ENCODE measurements around the gene GPR157. TPM values are rescaled to one million over a fixed set of nuclear protein-coding genes. Genes with fewer than 3 reads are reported as not detected.
"Not testable (repeated sequence)": the region's sequence is repeated elsewhere in the genome, so short reads cannot be mapped to it uniquely, and the experiment has no call there.

Gene GPR157
- total and polyA plus RNA-seq, 2 donors (not counting 1 experiment from before 2014, with no cell fraction given), result 2.0 to 21.2 TPM

GRCh38 chr1:9155879-9156278 lies 27.0 kb upstream of the GPR157 start:
- Histone ChIP-seq H3K4me3 (ENCODE audit: control extremely low read depth in 1 of 5, extremely low read depth in 1 of 5, insufficient read depth in 1 of 5, low read depth in 2 of 5, low read length in 4 of 5) (no peak overlapping the region), H3K27ac (ENCODE audit: low read length in 2 of 2) (no peak overlapping the region), H3K27me3 (replicated peaks in 1 of 4; ENCODE audit: control extremely low read depth in 1 of 4, control insufficient read depth in 3 of 4, insufficient read depth in 4 of 4, low read length in 3 of 4) (no peaks in the 10 kb centered on the region), H4K20me1 (ENCODE audit: control insufficient read depth, insufficient read depth, low read length, poor library complexity, severe bottlenecking) (no peaks in the 10 kb centered on the region), H3K9ac (ENCODE audit: low read length) (no peak overlapping the region), H3K4me2 (replicated peaks; ENCODE audit: low read depth, low read length, poor library complexity, severe bottlenecking) (no peak overlapping the region), H2AFZ (ENCODE audit: insufficient read depth, low read depth, low read length, poor library complexity, severe bottlenecking) (no peak overlapping the region), H3K36me3 (replicated peaks in 1 of 2; ENCODE audit: control extremely low read depth in 1 of 2, control insufficient read depth in 1 of 2, extremely low read depth in 1 of 2, insufficient read depth in 2 of 2, low read length in 1 of 2) (no peaks in the 10 kb centered on the region), H3K79me2 (ENCODE audit: control insufficient read depth, insufficient read depth, low read length) (no peaks in the 10 kb centered on the region), H3K9me3 (ENCODE audit: control extremely low read depth in 1 of 3, control insufficient read depth in 2 of 3, insufficient read depth in 1 of 3, low read length in 2 of 3) (no peaks in the 10 kb centered on the region), H3K4me1 (ENCODE audit: control insufficient read depth in 2 of 2, insufficient read depth in 2 of 2, low read length in 2 of 2) (no peaks in the 10 kb centered on the region)
- no peak for TF ChIP-seq EZH2 (IDR thresholded peaks at IDR 0.05; ENCODE audit: borderline replicate concordance, insufficient read depth, low read depth, low read length, poor library complexity, severe bottlenecking)
- TF ChIP-seq, protein P1, sequence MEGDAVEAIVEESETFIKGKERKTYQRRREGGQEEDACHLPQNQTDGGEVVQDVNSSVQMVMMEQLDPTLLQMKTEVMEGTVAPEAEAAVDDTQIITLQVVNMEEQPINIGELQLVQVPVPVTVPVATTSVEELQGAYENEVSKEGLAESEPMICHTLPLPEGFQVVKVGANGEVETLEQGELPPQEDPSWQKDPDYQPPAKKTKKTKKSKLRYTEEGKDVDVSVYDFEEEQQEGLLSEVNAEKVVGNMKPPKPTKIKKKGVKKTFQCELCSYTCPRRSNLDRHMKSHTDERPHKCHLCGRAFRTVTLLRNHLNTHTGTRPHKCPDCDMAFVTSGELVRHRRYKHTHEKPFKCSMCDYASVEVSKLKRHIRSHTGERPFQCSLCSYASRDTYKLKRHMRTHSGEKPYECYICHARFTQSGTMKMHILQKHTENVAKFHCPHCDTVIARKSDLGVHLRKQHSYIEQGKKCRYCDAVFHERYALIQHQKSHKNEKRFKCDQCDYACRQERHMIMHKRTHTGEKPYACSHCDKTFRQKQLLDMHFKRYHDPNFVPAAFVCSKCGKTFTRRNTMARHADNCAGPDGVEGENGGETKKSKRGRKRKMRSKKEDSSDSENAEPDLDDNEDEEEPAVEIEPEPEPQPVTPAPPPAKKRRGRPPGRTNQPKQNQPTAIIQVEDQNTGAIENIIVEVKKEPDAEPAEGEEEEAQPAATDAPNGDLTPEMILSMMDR (IDR thresholded peaks at IDR 0.05), result no peak
- CTCF ChIA-PET, result interaction anchor here (1.0 kb wide), 2 partner anchors 13 to 94 kb away, joined by 3 read pairs; no protein-coding TSS in a partner anchor
- intact Hi-C loops (cut with micrococcal nuclease), result no loop called here
- WGBS (ENCODE audit: insufficient coverage), result 100% methylated on average over 1 of the region's 1 CpG
- Mint-ChIP-seq H3K9me3 (ENCODE audit: insufficient read depth) (no peaks in the 10 kb centered on the region), H3K27me3 (peaks cover 2% of the 10 kb centered on the region), H3K4me1 (no peaks in the 10 kb centered on the region), H3K4me3 (no peak overlapping the region), H3K27ac (no peak overlapping the region)
- DNase-seq (no peak), ATAC-seq (ENCODE audit: low read depth) (no peak)
- POLR2A ChIA-PET, result no interaction called here

DNA sequence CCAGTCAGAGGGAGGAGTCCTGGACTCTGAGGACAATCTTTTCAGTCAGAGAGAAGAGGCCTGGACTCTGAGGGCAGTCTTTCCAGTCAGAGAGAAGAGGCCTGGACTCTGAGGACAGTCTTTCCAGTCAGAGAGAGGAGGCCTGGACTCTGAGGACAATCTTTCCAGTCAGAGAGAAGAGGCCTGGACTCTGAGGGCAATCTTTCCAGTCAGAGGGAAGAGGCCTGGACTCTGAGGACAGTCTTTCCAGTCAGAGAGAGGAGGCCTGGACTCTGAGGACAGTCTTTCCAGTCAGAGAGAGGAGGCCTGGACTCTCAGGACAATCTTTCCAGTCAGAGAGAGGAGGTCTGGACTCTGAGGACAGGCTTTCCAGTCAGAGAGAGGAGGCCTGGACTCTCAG lies 26.5 kb upstream of the GPR157 start:
- H3K9me3 ChIP-seq (ENCODE audit: control extremely low read depth in 1 of 3, control insufficient read depth in 2 of 3, insufficient read depth in 1 of 3, low read length in 2 of 3); H3K9me3 Mint-ChIP-seq (ENCODE audit: insufficient read depth); H3K4me2 ChIP-seq (replicated peaks; ENCODE audit: low read depth, low read length, poor library complexity, severe bottlenecking); H3K36me3 ChIP-seq (replicated peaks in 1 of 2; ENCODE audit: control extremely low read depth in 1 of 2, control insufficient read depth in 1 of 2, extremely low read depth in 1 of 2, insufficient read depth in 2 of 2, low read length in 1 of 2); H4K20me1 ChIP-seq (ENCODE audit: control insufficient read depth, insufficient read depth, low read length, poor library complexity, severe bottlenecking); H3K27me3 ChIP-seq (replicated peaks in 1 of 4; ENCODE audit: control extremely low read depth in 1 of 4, control insufficient read depth in 3 of 4, insufficient read depth in 4 of 4, low read length in 3 of 4); H3K4me1 Mint-ChIP-seq; H3K27ac Mint-ChIP-seq; DNase-seq; H3K9ac ChIP-seq (ENCODE audit: low read length); POLR2A ChIA-PET; H3K79me2 ChIP-seq (ENCODE audit: control insufficient read depth, insufficient read depth, low read length); H3K4me1 ChIP-seq (ENCODE audit: control insufficient read depth in 2 of 2, insufficient read depth in 2 of 2, low read length in 2 of 2); H3K27ac ChIP-seq (ENCODE audit: low read length in 2 of 2); ATAC-seq (ENCODE audit: low read depth); H2AFZ ChIP-seq (ENCODE audit: insufficient read depth, low read depth, low read length, poor library complexity, severe bottlenecking); H3K4me3 Mint-ChIP-seq; H3K27me3 Mint-ChIP-seq; intact Hi-C loops (cut with micrococcal nuclease); H3K4me3 ChIP-seq (ENCODE audit: control extremely low read depth in 1 of 5, extremely low read depth in 1 of 5, insufficient read depth in 1 of 5, low read depth in 2 of 5, low read length in 4 of 5): not testable (repeated sequence)
- CTCF ChIA-PET, result interaction anchor here (1.0 kb wide), 1 partner anchor 12 kb away, joined by 3 read pairs; no protein-coding TSS in a partner anchor

Measured in B cell (primary cell).